HG03469 (cell line): ENCODE data around the gene LSP1.

Experiments
- ATAC-seq: cut with Tn5 transposase; IDR thresholded peaks from one replicate; pipeline ENCODE4 v1.9.1; 2021; ENCODE audit warnings: mild to moderate bottlenecking, moderate library complexity, moderate number of reproducible peaks; ENCODE audit not compliant: unreplicated experiment

LSP1 gene

GRCh38 chr11:1926156-1927025 lies 73.5 kb downstream of the LSP1 start:
- ATAC-seq: no peak

- ATAC-seq: no peak
These were observed 74.4 kb downstream of the LSP1 start for GRCh38 chr11:1927026-1927847.

GRCh38 chr11:1927848-1928469 lies 75.1 kb downstream of the LSP1 start:
- ATAC-seq: no peak

- ATAC-seq: no peak
These were observed 75.6 kb downstream of the LSP1 start for GRCh38 chr11:1928470-1928890.

GRCh38 chr11:1928891-1929541 lies 76.1 kb downstream of the LSP1 start:
- no peak for ATAC-seq

GRCh38 chr11:1929621-1930461 lies 77.0 kb downstream of the LSP1 start:
- no peak for ATAC-seq

GRCh38 chr11:1930462-1930830 lies 77.6 kb downstream of the LSP1 start:
- ATAC-seq: no peak

- ATAC-seq: no peak
These were observed 78.6 kb downstream of the LSP1 start for GRCh38 chr11:1931341-1932104.

- no peak for ATAC-seq
These were observed 79.2 kb downstream of the LSP1 start for GRCh38 chr11:1932105-1932480.

GRCh38 chr11:1932681-1933080 lies 79.8 kb downstream of the LSP1 start:
- no peak for ATAC-seq

- no peak for ATAC-seq
These were observed 80.8 kb downstream of the LSP1 start for GRCh38 chr11:1933416-1934334.

GRCh38 chr11:1934335-1935155 lies 81.7 kb downstream of the LSP1 start:
- no peak for ATAC-seq

- no peak for ATAC-seq
These were observed 82.5 kb downstream of the LSP1 start for GRCh38 chr11:1935156-1936071.

GRCh38 chr11:1936072-1936780 lies 83.3 kb downstream of the LSP1 start:
- no peak for ATAC-seq

GRCh38 chr11:1936781-1937615 lies 84.1 kb downstream of the LSP1 start:
- ATAC-seq: no peak
